Stimulated activated CD4-positive, alpha-beta T cell treated with anti-CD3 and anti-CD28 coated beads, Interleukin-12 subunit alpha, Interleukin-12 subunit beta, amount 100 ng/mL, for 24 hours (primary cell): Measurements from ENCODE around the gene KAT8.

Experiments
- DNase-seq, 2 experiments: peaks; one replicate each; pipeline ENCODE4 v3.0.0-alpha.2; 2020; ENCODE audit warnings: low read depth in 2 of 2

KAT8 gene

GRCh38 chr16:31108035-31108793 is 9.2 kb upstream of the KAT8 start, which contains the start of gene BCKDK:
TSS of gene BCKDK (plus strand) at chr16:31108386. CDS start at chr16:31109224, 838 bp downstream.
- DNase-seq = peak; percentile 58 to 74

- no peak for DNase-seq
Measured at GRCh38 chr16:31108794-31109558, 8.5 kb upstream of the KAT8 start.

GRCh38 chr16:31109622-31110021 is 7.8 kb upstream of the KAT8 start:
- no peak for DNase-seq

- no peak for DNase-seq
Measured at GRCh38 chr16:31110106-31111034, 7.1 kb upstream of the KAT8 start.

- DNase-seq = no peak
Measured at GRCh38 chr16:31111881-31112466, 5.5 kb upstream of the KAT8 start.

- no peak for DNase-seq
Measured at GRCh38 chr16:31112711-31113110, 4.8 kb upstream of the KAT8 start.

- no peak for DNase-seq
Measured at GRCh38 chr16:31113121-31114120, 4.0 kb upstream of the KAT8 start.

- no peak for DNase-seq
Measured at GRCh38 chr16:31114468-31114867, 3.0 kb upstream of the KAT8 start.

GRCh38 chr16:31118223-31119155 is 1.0 kb downstream of the KAT8 start:
- DNase-seq = no peak

- no peak for DNase-seq
Measured at GRCh38 chr16:31120129-31120528, 2.7 kb downstream of the KAT8 start.

- DNase-seq = no peak
Measured at GRCh38 chr16:31125844-31126243, 8.4 kb downstream of the KAT8 start.

GRCh38 chr16:31127182-31127581 is 9.7 kb downstream of the KAT8 start:
- no peak for DNase-seq

- no peak for DNase-seq
Measured at GRCh38 chr16:31128711-31129567, 11.5 kb downstream of the KAT8 start.

GRCh38 chr16:31129568-31130335 is 12.3 kb downstream of the KAT8 start:
- no peak for DNase-seq

- no peak for DNase-seq
Measured at GRCh38 chr16:31130336-31130891, 12.9 kb downstream of the KAT8 start.

GRCh38 chr16:31130899-31131298 is 13.4 kb downstream of the KAT8 start:
- no peak for DNase-seq

GRCh38 chr16:31131416-31131815 is 14.0 kb downstream of the KAT8 start:
- no peak for DNase-seq
